ENCODE data around the gene ZNF302.
"Not testable (repeated sequence)": the region's sequence is repeated elsewhere in the genome, so short reads cannot be mapped to it uniquely, and the experiment has no call there.

The ZNF302 gene

DNA sequence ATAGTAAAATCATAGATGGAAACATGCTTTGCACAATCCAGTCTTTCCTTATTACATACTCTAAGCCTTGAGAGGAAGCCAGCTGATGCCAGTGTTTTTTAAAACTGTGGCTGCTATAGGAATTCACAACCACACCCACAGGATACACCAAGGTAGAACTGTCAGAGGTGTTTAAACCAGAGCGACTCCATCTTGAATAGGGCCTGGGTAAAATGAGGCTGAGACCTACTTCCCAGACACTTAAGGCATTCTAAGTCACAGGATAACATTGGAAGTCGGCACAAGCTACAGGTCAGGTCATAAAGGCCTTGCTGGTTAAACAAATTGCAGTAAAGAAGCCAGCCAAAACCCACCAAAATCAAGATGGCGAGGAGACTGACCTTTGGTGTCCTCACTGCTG lies 2.2 kb upstream of the ZNF302 start:
- no peak for DNase-seq

DNA sequence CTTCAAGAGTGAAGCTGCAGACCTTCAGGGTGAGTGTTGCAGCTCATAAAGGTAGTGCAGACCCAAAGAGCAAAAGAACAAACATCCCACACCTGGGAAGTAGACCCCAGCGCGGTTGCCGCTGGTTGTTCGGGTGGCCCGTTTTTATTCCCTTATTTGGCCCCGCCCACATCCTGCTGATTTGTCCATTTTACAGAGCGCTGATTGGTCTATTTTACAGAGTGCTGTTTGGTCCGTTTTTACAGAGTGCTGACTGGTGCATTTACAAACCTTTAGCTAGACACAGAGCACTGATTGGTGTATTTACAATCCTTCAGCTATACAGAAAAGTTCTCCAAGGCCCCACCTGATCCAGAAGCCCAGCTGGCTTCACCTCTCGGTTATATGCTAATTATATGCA lies 1.6 kb upstream of the ZNF302 start:
- no peak for DNase-seq

DNA sequence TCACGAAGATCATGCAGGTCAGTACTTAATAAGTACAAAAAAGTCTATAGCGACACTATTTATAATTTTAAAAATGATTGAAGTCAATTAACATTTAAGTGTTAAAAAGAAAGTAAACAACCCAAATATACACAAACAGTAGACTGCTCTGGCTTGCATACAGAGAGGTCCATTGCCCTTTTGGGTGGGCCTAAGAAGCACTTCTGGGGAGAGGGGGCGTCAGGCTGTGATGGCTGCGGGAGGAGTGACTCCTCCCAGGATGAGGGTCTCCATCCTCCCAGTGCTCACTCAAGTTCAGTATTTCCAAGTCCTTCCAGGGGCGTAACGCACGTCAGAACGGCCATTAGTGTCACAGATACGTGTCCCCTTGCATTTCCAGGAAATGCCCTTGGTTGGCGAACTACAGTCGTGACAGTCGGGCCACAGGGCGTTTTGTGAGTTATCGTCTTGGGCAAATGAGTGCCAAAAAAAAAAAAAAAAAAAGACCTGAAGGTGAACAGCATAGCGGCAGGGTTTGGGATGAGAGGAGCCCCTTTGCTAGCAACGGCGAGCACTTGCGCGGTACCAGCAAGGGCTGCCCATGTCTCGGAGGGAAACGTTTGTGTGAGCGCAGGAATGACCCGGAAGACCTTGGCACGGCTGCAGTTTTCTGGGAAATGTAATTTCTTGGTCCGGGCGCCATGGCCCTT lies 637 bp upstream of the ZNF302 start, which contains the start of gene SCGB2B2:
SCGB2B2 (minus strand) TSS at position 463 of the 689 bp plus-strand sequence. CDS start 82,596 bp downstream, outside the sequence.
- DNase-seq, result peak; percentile 82

DNA sequence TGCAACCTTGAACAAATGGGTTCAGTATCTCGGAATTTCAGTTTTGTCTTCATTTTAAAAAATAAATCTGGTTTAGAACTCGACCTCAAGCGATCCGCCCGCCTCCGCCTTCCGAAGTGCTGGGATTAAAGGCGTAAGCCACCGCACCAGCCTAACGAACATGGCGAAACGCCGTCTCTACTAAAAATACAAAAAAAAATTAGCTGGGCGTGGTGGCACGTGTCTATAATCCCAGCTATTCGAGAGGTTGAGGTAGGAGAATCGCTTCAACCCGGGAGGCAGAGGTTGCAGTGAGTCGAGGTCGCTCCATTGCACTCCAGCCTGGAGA lies 571 bp downstream of the ZNF302 start:
- no peak for DNase-seq

DNA sequence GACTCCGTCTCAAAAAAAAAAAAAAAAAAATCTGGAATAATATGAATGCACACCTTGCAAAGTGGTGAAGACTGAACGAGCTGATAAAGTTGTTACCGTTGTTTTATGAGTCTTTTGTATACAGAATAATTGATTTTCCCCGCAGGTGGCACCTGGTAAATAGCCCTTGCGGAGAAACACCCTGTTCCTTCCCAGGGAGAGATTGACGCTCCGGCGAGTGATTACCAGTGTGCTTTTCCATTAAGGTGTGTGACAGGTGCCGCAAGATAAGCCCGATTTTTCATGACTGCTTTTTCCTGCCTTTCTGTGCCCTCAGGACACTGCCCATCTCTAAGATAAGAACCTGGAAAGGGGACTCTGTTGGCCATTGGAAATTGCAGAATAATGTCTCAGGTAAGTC lies 943 bp downstream of the ZNF302 start:
- no peak for DNase-seq

DNA sequence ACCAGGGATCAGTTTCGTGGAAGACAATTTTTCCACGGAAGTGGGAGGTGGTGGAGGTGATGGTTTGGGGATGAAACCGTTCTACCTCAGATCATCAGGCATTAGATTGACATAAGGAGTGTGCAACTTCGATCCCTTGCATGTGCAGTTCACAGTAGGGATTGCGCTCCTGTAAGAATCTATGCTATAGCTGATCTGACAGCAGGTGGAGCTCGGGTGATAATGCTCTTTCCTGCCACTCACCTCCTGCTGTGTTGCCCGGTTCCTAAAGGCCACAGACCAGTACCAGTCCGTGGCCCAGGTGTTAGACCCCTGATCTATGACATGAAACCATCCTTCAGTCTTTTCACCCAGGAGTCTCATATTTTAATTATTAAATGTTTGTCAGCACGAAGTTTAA lies 4.0 kb downstream of the ZNF302 start:
- DNase-seq, result no peak

DNA sequence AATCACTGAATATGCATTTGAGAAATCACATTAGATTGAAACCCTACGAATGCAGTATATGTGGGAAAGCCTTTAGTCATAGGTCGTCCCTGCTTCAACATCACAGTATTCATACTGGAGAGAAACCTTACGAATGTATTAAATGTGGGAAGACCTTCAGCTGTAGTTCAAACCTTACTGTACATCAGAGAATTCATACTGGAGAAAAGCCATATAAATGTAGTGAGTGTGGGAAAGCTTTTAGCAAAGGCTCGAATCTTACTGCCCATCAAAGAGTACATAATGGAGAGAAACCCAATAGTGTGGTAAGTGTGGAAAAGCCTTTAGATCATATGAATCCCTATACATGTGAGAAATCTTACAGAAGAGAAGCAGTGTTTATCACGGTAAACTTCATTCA lies 7.8 kb downstream of the ZNF302 start:
- not testable (repeated sequence) for DNase-seq

DNA sequence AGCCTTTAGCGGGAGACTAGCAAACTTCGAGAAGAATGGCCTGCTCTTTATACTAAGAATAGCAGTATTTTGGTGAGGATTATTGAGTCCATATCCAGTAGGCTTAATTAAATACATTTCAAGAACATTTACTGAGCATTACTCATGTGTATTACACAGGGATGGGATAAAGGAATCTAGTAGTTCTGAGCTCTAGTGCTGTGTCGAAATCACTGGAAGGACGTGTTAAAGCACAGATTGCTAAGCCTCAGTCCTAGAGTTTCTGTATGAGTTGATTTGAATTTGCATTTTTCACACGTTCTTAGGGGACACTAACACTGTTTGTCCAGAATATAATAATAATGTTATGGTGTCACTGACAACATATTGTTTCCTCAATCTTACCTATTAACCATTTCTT lies 9.0 kb downstream of the ZNF302 start:
- DNase-seq, result no peak

DNA sequence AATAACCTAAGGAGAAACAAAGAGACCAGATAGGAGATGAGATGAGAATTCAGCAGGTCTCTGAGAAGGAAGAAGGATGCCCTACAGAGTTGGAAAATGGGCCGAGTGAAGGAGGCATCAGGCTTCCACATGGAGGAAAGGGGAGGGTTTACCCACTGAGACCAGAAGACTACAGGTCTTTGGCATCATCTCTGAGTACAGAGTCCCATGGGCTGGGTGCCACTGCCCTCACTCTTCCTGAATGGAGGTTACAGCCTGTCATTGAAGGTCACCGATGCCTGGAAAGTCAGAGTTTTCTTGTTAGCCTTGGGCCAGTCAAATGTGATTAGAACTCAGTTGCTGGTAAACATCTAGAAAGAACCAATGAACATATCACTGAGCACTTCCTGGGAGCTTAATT lies 9.9 kb downstream of the ZNF302 start:
- DNase-seq, result no peak

DNA sequence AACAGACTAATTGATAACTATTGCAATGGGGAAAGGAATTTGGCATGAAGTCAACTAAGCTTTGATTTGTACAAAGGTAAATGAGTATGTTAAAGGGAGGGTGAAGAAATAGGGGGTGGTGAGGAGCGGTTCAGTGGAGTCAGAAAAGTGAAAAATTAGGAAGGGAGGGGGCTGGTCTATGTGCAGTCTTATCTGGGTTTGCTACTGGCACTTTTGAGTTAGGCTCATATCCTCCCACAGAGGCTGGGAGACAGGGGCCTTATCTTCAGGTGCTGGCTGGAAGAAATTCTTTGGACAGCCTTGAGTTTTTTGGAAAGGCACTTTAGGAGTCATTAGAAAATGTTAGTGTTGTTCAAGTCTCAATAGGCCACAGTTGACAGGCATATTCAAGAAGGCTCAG lies 11.1 kb downstream of the ZNF302 start:
- DNase-seq, result no peak

DNA sequence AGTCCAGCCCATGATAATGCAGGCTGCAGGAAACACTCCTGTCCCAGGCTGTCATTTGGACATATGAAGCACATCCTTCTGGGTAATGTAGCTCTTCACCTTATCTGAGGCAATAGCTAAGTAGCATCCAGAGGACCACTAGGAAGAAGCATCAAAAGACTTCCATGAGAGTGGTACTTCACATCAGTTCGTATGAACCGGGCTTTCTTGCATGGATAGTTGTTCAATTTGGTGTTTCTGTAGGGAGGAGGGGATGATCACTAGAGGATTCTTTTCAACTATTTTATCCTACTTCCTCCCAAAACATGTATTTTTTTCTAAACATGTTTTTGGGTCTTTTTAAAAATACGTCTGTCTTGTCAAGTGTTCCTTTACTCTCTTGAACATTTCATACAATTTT lies 12.9 kb downstream of the ZNF302 start:
- no peak for DNase-seq

DNA sequence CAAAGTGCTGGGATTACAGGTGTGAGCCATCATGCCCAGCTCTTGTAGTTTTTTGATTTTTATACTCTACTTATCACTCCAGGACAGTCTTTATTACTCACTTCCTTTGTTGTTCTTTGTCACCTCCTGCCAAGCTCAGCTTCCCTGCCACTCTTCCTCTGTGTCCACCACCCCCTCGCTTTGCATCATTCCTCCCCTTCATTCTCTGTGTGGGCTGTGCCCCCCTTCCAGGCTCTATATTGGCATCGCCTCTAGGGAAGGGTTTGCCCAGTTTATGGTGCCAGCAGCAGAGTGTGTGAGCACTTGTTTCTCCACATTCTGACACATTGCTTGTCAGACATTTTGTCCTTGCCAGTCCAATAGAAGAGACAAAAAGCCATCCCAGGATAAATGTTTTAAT lies 15.1 kb downstream of the ZNF302 start:
- DNase-seq, result no peak

DNA sequence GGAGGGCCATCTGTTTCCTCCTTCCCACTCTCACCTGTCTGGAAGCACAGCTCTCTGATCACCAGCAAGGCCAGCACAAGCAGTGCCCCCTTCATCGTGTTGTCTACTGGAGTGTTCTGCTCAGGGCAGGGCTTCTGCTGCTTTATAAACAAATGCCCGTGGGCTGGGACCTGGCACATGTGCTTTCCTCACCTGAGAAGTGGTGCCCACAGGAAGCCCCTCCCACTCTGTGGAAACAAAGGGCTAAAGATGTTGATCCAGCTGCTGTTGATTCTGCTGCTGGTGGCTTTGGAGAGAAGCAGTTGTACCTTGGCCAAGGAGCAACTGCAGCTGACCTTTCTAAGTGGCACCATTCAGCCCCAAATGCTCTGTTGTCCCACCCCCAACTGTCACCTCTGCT lies 30.2 kb downstream of the ZNF302 start:
- no peak for DNase-seq

DNA sequence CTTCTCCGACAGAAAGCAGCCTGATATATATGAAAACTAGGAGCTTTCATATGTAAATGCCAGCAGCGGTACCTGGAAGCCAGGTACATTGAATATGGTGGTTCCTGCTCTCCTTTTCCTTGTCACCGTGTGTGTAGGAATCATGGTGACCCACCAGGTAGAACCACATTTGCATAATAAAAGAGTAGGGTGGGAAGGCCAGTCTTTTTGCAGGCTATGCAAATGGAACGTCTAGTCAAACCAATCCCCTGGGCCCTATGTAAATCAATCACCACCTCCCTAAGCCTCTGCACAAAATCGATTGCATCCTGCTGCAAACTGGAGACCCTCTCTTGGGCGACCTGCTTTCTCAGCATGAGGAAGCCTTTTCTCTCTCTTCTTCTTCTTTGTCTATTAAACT lies 34.4 kb downstream of the ZNF302 start:
- no peak for DNase-seq

DNA sequence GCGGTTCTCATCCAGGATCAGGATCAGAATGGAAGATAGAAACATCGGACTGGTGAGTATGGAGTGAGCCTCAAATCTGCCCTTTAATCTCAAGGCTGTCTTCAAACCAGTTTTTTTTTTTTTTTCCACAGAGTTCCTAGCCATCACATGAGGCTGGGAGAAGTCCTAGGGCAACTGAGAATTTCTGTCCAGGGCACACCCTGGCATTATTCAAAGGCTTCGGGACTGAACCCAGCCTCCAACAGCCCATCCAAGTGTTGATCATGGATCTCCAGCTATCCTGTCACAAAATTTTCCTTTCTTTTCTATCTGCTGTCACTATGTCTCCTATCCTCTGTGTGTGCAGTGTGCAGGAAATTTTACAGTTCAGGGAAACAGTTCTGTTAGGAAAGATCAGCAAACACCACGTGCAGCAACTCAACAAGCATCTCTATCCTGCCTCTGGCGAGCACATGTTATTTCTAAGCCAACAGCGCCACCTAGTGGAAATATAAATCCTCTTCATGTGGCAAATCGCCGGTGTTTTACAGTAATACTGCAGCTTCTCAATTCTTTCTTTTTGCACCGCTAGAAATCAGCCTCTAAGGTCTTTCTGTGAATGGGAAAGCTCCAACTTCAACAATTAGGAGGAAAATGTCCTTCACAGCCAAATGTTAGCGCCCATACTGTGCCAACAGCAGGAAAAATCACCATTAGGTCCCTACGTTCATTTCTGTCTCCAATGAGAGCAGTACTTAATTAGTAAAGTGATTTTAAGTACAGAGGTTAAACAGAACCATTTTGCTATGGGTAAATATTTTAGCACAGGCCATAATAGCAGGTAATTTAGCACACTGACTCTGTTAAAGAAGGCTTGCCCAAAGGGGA lies 35.1 kb downstream of the ZNF302 start:
- peak; percentile 63 for DNase-seq

DNA sequence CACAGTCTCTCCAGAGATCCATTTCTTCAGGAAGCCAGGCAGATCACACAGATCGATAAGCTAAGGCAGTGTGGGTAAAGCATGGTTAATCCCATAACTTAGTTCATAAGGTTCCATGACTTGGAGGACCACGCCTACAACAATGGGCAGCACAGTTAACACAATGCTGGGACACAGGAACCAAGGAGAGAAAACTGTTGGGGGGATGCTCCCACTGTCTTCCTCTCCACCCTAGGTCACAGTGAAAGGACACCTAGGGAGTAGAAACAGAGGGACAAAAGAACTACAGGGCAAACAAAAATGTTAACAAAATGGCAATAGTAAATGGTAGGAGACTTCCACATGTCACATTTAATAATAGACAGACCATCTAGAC lies 35.8 kb downstream of the ZNF302 start:
- DNase-seq, result no peak

DNA sequence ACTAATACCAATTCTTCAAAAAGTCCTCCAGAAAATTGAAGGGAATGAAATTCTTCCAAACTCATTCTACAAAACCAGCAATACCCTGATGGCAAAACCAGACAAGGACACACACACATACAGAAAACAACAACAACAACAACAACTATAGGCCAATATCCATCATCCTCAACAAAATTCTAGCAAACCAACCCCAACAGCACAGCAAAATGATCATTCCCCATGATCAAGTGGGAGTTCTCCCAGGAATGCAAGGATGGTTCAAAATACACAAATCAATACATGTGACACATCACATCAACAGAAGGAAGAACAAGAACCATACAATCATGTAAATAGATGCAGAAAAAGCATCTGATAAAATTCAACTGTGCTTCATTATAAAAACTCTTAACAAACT lies 37.9 kb downstream of the ZNF302 start:
- DNase-seq, result no peak

DNA sequence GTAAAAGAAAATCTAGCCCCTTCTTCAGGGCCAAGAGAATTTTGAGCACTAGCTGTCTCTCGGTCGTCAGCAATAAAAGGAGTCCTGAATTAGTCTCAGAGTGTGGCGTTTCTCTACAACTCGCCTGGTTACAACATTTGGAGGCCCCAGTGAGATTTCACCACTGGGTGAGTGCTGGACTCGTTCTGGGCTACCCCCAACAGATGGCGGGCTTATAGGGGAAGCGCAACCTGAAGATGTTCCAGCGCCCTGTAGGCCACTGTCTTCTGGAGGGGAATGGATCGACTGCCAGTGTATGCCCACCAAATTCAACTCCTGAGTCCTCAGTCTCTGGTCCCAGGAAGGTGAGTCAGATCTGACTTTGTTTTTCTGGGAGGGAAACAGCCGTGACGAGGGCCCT lies 44.9 kb downstream of the ZNF302 start:
- DNase-seq, result no peak

DNA sequence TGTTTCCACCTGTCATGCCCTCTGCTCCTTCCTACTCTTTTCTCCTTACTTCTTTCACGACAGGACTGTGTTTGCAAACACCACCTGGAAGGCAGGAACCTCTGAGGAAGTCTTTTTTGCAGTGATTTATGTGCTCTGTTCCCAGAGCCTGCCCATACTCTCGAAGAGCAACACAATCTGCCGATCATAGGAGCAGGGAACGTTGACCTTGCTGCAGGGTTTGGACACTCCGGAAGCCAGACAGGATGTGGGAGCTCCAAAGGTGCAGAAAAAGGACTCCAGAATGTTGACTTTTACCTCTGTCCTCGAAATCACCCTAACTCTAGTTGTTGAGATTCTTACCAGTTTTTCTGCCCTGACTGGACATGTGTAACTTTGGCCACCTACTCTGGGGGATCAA lies 47.9 kb downstream of the ZNF302 start:
- no peak for DNase-seq

DNA sequence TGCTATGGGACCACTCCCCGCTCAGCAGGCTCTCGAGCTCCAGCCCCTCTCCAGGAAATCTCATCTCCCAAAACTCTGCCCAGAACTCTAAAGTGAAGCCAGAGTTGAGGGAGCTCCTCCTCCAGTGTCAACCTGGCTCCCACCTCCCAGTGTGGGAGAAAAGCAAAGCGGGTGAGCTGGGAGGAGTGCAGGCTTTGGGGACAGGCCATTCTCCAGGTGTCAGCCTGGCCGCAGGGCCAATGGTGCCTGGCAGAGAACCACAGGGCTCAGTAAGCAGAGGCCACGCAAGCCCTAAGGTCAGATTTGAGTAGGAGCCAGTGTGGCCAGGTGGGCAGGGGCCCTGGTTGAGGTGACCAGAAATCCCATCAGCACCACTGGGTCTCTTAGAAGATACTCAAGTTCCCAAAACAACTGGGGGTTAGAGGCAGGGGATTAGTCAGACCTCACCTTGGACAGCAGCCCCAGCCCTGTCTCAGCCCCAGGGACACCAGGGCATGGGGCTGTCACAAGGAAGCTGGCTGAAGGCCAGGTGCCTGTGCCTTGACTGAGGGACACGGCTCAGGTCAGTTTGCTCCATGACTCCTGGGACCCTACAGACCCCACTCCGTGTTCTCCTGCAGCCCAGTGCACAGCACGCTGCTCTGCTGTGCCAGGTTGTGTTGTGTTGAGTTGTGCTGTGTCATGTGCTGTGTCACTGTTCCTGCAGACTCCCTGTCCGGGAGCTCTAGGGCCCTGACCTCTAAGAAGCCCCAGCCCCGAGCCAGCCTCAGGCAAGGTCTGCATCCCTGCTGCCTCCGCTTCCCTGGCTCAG lies 53.7 kb downstream of the ZNF302 start:
- DNase-seq, result no peak

DNA sequence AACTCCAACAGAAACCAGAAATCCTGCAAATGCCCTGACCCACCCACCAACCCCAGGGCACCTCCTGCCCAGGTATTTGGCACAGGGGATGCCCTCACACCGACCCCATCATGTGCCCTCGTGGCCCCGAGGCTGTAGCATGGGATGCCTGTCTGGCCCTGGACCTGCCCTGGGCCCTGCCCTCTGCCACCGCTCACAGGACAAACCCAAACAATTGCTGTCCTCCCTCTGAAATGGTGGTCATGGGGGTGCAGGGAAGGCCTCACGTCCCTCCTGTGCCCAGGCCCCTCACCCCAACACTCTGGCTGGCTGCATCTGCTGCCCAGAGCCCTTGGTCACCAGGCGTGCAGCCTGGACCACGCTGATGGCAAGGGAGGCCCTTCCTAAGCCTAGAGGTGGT lies 54.5 kb downstream of the ZNF302 start:
- no peak for DNase-seq

DNA sequence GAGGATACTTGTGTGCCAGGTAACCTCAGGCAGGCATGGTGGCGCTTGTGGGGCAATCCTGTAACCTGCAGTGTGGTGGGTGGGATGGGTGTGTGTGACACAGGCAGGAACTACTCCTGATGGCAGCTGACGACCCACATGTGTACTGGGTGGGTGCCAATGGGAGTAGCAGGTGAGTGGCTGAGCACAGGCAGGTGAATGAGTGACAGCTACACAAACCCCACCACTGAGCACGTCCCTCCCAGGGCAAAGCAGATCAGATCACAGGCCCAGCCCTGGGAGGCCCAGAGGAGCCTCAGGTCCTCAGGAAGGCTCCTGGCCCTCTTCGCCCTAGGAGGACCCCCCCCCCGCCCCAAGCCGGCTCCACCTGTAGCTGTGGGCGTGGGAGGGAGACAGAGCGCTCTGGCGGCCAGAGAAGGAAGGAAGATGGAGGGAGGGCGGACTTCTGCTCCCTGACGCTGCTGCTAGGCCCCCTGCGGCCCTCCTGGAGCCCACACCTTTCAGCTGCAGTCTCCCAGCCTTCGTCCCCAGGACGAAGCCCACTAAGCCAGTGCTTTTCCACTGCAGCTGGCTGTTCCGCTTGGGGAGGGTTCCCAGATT lies 55.2 kb downstream of the ZNF302 start:
- DNase-seq, result no peak

DNA sequence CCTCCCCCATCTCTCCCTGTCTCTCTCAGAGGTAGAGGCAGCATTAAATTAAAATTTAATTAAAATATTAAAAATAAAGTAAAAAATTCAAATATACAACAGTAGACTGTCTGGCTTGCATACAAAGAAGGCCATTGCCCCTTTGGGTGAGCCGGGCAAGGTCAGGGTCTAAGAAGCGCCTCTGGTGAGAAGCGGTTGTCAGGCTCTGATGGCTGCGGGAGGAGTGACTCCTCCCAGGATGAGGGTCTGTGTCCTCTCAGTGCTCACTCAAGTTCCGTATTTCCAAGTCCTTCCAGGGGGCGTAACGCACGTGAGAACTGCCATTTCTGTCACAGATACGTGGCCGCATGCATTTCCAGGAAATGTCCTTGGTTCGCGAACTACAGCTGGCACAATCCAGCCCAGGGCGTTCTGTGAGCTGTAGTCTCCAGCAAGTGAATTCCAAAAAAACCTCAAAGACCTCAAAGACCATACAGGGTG lies 55.8 kb downstream of the ZNF302 start:
- DNase-seq, result no peak

All from CD4-positive, alpha-beta T cell treated with Interleukin-6 for 4 hours (primary cell).